GM21717 (cell line): ENCODE measurements around the gene ZNF660.
A peak's percentile ranks its signal among the peaks of the same experiment; 100 is the strongest.

Experiments used
- ATAC-seq: cut with Tn5 transposase; IDR thresholded peaks from one replicate; pipeline ENCODE4 v1.9.1; 2021; ENCODE audit warnings: mild to moderate bottlenecking, moderate library complexity; ENCODE audit not compliant: unreplicated experiment

The ZNF660 gene

DNA sequence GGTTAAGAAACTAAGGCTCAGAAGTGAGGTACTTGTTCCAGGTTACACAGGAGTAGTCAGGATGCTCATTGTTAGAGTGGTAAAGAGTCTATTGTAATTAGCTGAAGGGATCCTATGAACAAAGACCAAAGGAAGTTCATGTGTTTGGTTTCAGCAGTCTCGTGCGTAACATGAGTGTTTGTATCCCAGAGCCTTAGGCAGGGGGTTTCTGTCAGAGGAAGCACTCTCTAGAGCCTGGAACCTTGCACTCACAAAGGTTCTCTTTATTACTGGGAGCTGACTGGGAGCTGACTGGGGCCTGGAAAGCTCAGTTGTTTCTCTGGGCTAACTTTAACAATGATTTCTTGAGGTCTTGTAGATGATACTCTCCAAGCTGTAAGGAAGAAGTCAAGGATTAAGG lies 44.0 kb downstream of the ZNF660 start:
- no peak for ATAC-seq

DNA sequence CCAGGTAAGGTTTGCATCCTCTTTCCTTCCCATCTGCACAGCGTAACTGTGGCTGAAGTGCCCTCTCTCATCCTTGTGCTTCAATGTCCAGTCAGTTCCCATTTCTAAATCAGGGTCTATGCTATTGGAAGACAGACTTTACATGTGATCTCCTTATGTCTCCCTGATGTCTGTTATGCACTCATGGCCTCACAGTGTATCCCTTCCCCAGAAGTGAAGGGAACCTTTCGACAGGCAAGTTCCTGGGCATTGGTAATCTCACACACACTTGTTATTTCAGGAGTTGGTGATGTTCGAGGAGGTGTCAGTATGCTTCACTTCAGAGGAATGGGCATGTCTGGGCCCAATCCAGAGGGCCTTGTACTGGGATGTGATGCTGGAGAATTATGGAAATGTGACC lies 47.4 kb downstream of the ZNF660 start:
- ATAC-seq, result no peak

DNA sequence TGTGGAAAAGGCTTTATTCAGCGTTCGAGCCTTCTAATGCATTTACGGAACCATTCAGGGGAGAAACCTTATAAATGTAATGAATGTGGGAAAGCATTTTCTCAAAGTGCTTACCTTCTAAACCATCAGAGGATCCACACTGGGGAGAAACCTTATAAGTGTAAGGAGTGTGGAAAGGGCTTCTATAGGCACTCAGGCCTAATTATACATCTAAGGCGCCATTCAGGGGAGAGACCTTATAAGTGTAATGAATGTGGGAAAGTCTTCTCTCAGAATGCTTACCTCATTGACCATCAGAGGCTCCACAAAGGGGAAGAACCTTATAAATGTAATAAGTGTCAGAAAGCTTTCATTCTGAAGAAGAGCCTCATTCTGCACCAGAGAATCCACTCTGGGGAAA lies 57.6 kb downstream of the ZNF660 start:
- ATAC-seq, result no peak

DNA sequence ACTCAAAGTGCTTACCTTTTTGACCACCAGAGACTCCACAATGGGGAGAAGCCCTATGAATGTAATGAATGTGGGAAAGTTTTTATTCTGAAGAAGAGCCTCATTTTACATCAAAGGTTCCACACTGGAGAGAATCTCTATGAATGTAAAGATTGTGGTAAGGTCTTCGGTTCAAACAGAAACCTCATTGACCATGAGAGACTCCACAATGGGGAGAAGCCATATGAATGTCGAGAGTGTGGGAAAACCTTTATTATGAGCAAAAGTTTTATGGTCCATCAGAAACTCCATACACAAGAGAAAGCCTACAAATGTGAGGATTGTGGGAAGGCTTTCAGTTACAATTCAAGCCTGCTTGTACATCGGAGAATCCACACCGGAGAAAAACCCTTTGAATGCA lies 58.3 kb downstream of the ZNF660 start:
- ATAC-seq, result no peak

DNA sequence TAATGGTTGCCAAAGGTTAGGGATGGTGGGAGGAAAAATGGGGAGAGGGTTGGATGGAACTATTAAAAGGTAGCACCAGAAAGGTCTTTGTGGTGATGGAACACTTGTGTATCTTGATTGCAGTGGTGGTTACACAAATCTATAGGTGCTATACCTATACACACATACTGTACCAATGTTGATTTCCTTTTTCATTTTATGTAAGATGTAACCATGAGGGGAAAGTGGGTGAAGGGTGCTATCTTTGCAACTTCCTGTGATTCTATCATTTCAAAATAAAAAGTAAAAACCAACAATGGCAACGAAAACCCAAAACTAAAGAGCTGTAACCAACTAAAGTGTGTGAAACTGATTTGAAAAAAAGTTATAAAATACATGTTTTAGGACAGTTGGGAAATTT lies 63.0 kb downstream of the ZNF660 start:
- no peak for ATAC-seq

DNA sequence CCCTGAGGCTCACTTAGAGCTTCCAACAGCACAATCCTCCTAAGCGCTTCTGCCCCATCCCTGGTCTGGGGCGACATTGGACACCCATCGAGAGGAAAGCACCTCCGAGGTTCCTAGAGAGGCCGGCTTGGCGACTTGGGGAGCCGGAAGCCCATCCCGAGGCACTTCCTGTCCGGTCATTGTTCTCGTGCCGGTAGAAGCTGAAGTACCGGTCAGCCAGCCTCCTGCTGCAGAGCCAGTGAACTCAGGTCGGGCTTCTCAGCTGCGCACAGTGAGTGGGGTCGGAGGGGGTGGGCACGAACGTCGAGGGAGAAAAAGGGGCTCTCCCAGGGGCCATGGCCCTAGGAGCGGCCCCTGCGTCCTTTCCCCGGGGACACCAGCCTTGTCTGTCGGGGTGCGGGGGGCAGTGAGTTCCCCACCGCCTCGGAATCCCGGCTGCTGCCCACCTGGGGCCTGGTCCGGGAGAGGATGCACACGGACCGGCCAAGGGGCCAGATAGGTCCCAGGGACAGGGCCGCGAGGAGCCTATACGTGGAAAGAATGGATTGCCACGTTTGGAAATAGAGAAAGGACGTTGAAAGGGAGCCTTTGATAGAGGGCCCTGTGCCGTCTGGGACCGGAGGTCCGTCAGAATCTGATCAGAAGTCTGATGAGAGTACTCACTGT lies 63.9 kb downstream of the ZNF660 start, which contains the start of gene ZNF35:
ZNF35 (plus strand) TSS at position 169 of the 666 bp plus-strand sequence. CDS start 2,336 bp downstream, outside the sequence.
- peak; percentile 95 for ATAC-seq
